HG03460 (cell line): ENCODE results near the gene UPP2.

Source experiments
- ATAC-seq: cut with Tn5 transposase; IDR thresholded peaks from one replicate; pipeline ENCODE4 v1.9.1; 2021; ENCODE audit not compliant: unreplicated experiment

The UPP2 gene

GRCh38 chr2:158103411-158104012 lies 1.8 kb downstream of the UPP2 start:
- ATAC-seq, result no peak

GRCh38 chr2:158104903-158105302 lies 3.2 kb downstream of the UPP2 start:
- no peak for ATAC-seq

GRCh38 chr2:158112992-158113391 lies 11.3 kb downstream of the UPP2 start:
- ATAC-seq, result no peak

- ATAC-seq, result no peak
These were observed 12.1 kb downstream of the UPP2 start for GRCh38 chr2:158113741-158114295.

GRCh38 chr2:158114516-158114915 lies 12.8 kb downstream of the UPP2 start:
- no peak for ATAC-seq

- no peak for ATAC-seq
These were observed 13.6 kb downstream of the UPP2 start for GRCh38 chr2:158115202-158115767.

GRCh38 chr2:158116936-158117335 lies 15.3 kb downstream of the UPP2 start:
- ATAC-seq, result no peak

GRCh38 chr2:158120102-158120501 lies 18.4 kb downstream of the UPP2 start:
- no peak for ATAC-seq

- no peak for ATAC-seq
These were observed 19.3 kb downstream of the UPP2 start for GRCh38 chr2:158120664-158121641.

- ATAC-seq, result no peak
These were observed 23.2 kb downstream of the UPP2 start for GRCh38 chr2:158124896-158125295.

GRCh38 chr2:158125756-158126498 lies 24.3 kb downstream of the UPP2 start:
- ATAC-seq, result no peak

- ATAC-seq, result no peak
These were observed 25.7 kb downstream of the UPP2 start for GRCh38 chr2:158127380-158127804.

GRCh38 chr2:158128168-158128973 lies 26.7 kb downstream of the UPP2 start:
- ATAC-seq, result no peak

GRCh38 chr2:158129037-158129436 lies 27.4 kb downstream of the UPP2 start:
- ATAC-seq, result no peak

- ATAC-seq, result no peak
These were observed 29.3 kb downstream of the UPP2 start for GRCh38 chr2:158130832-158131473.

- no peak for ATAC-seq
These were observed 29.8 kb downstream of the UPP2 start for GRCh38 chr2:158131483-158131912.

- ATAC-seq, result no peak
These were observed 30.4 kb downstream of the UPP2 start for GRCh38 chr2:158131919-158132566.

GRCh38 chr2:158134055-158134454 lies 32.4 kb downstream of the UPP2 start:
- ATAC-seq, result no peak

GRCh38 chr2:158134655-158135054 lies 33.0 kb downstream of the UPP2 start:
- no peak for ATAC-seq
